Mesothelial cell of epicardium (in vitro differentiated cells): Measurements from ENCODE around the gene C11orf97. TPM values are rescaled to one million over a fixed set of nuclear protein-coding genes. Genes with fewer than 3 reads are reported as not detected.
"Not testable (repeated sequence)": the region's sequence is repeated elsewhere in the genome, so short reads cannot be mapped to it uniquely, and the experiment has no call there.

Experiments
- DNase-seq, 2 experiments: peaks; one replicate each; pipeline ENCODE4 v3.0.0; 2021; ENCODE audit warnings: low spot score in 2 of 2; ENCODE audit not compliant: unreplicated experiment in 2 of 2
- H3K27ac Mint-ChIP-seq: 2 replicates; pipeline ENCODE4 v1.8.0; 2021; ENCODE audit warnings: mixed read lengths
- H3K27me3 Mint-ChIP-seq: 2 replicates; pipeline ENCODE4 v1.8.0; 2021; ENCODE audit warnings: low read depth, mixed read lengths
- H3K36me3 Mint-ChIP-seq: 2 replicates; pipeline ENCODE4 v1.8.0; 2021; ENCODE audit warnings: mixed read lengths
- H3K4me1 Mint-ChIP-seq: 2 replicates; pipeline ENCODE4 v1.8.0; 2021; ENCODE audit warnings: mixed read lengths
- H3K4me3 Mint-ChIP-seq: 2 replicates; pipeline ENCODE4 v1.8.0; 2021; ENCODE audit warnings: mild to moderate bottlenecking, moderate library complexity, mixed read lengths
- H3K9me3 Mint-ChIP-seq: 2 replicates; pipeline ENCODE4 v1.8.0; 2021; ENCODE audit warnings: mixed read lengths
- CTCF ChIP-seq: fragments of 200-600 bp; sonication (generic); IDR thresholded peaks from one replicate; pipeline ENCODE4 v1.5.0; 2021; ENCODE audit warnings: antibody characterized with exemption; ENCODE audit not compliant: unreplicated experiment
- total RNA-seq: library from RNA; stranded (reverse); gene quantifications from 3 replicates; pipeline ENCODE4 v1.2.1, GENCODE V29; 2021

Gene C11orf97
- total RNA-seq, 1 donor from 2014 or later, result not detected

GRCh38 chr11:94504689-94505293 lies 7.5 kb upstream of the C11orf97 start:
- peak; percentile 81 for TF ChIP-seq CTCF
- Mint-ChIP-seq H3K9me3 (peaks cover 3% of the 10 kb centered on the region), H3K27me3 (peaks cover 5% of the 10 kb centered on the region), H3K4me3 (no peak overlapping the region), H3K27ac (no peak overlapping the region), H3K36me3 (no peaks in the 10 kb centered on the region), H3K4me1 (no peaks in the 10 kb centered on the region)
- no peak for DNase-seq

DNA sequence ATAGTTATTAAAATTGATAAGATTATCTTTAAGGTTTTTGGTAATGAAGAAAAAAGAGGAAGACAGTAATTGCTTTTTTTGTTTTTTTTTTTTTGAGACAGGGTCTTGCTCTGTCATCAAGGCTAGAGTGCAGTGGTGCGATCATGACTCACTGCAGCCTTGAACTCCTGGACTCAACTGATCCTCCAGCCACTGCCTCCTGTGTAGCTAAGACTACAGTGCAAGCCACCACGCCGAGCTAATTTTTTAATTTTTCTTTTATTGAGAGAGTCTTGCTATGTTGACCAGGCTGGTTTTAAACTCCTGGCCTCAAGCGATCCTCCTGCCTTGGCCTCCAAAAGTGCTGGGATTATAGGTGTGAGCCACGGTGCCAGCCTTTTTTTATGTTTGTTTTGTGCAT lies 5.7 kb upstream of the C11orf97 start:
- H3K9me3 Mint-ChIP-seq, H3K4me3 Mint-ChIP-seq, DNase-seq, H3K36me3 Mint-ChIP-seq, H3K27me3 Mint-ChIP-seq, H3K27ac Mint-ChIP-seq, H3K4me1 Mint-ChIP-seq: not testable (repeated sequence)

DNA sequence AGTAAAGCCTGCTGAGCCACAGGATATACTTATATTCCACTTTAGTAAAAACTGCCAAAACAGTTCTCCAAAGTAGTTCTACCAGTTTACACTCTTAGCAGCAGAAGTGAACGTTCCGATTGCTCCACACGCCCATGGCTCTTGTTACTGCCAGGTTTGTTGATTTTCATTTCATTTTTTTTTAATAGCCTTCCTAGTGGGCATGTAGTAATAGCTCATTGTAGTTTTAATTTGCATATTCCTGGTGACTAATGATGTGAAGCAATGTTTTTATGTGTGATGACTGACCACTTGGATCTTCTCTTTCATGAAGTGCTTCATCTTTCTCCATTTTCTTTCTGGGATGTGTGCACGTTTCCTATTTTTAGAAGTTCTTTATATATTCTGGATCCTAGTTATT lies 4.8 kb upstream of the C11orf97 start:
- Mint-ChIP-seq H3K27me3 (peaks cover 5% of the 10 kb centered on the region), H3K4me3 (no peak overlapping the region), H3K9me3 (peaks cover 3% of the 10 kb centered on the region), H3K4me1 (peaks cover 6% of the 10 kb centered on the region), H3K27ac (no peak overlapping the region), H3K36me3 (no peaks in the 10 kb centered on the region)
- TF ChIP-seq CTCF, result no peak
- DNase-seq, result no peak

- Mint-ChIP-seq H3K4me3 (peak overlapping the region; percentile 44), H3K36me3 (no peaks in the 10 kb centered on the region), H3K4me1 (peaks cover 12% of the 10 kb centered on the region), H3K27ac (no peak overlapping the region), H3K9me3 (peaks cover 2% of the 10 kb centered on the region), H3K27me3 (peaks cover 10% of the 10 kb centered on the region)
- no peak for TF ChIP-seq CTCF
- no peak for DNase-seq
Observed at GRCh38 chr11:94513091-94513490, 830 bp downstream of the C11orf97 start.

DNA sequence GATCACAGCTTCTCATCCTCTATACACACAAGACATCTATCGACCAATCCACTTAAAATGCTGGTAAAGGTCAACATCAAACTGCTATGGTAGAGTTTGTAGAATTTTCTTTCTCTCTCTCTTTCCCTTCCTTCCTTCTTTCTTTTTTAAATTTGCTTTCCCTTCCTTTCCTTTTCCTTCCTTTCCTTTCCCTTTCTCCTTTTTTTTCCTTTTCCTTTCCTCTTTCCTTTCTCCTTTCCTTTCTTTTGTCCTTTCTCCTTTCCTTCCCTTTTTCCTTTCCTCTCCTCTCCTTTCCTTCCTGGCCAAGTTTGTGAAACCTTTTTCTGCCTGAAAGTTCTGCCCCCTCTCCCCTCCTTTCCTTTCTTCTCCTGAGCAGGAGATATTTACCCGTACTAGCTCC lies 3.1 kb downstream of the C11orf97 start:
- TF ChIP-seq CTCF, result no peak
- Mint-ChIP-seq H3K27me3 (peaks cover 7% of the 10 kb centered on the region), H3K9me3 (no peaks in the 10 kb centered on the region), H3K4me1 (peaks cover 12% of the 10 kb centered on the region), H3K27ac (no peak overlapping the region), H3K4me3 (no peak overlapping the region), H3K36me3 (no peaks in the 10 kb centered on the region)
- DNase-seq, result no peak

DNA sequence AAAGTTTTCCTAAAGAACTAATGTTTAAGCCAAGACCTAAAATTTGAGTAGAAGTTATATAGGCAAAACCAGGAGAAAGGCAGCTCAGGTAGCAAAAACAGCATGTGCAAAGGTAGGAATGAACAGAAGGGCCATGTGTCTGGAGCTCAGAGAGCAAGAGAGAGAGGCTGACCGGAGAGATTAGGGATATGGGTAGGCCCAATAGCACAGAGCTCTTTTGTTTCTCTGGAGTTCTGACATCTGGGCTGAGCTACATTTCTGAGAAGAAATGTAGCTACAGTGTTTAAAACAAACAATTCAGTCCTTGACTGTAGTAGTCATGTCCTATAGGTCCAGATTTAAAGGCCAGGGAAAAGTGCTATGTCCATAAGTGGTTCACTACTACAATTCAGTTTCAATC lies 4.5 kb downstream of the C11orf97 start:
- peaks cover 12% of the 10 kb centered on the region for H3K4me1 Mint-ChIP-seq
- no peaks in the 10 kb centered on the region for H3K9me3 Mint-ChIP-seq

More for the DNA sequence above, 4.5 kb downstream of the C11orf97 start:
- DNase-seq, result no peak
- no peak overlapping the region for H3K27ac Mint-ChIP-seq
- no peaks in the 10 kb centered on the region for H3K36me3 Mint-ChIP-seq
- no peak overlapping the region for H3K4me3 Mint-ChIP-seq
- peaks cover 7% of the 10 kb centered on the region for H3K27me3 Mint-ChIP-seq
- TF ChIP-seq CTCF, result no peak
